HCT116 (cell line): ENCODE results near the gene ZNF581. TPM values are rescaled to one million over a fixed set of nuclear protein-coding genes. Genes with fewer than 3 reads are reported as not detected.

Experiments
- ATAC-seq: fragments of 200-7000 bp; cut with Tn5 transposase; 2 replicates; pipeline ENCODE4 v1.9.1; 2020; ENCODE audit warnings: mild to moderate bottlenecking, moderate library complexity
- Bru-seq: library from RNA; stranded (reverse); fragments of 400-500 nt; gene quantifications from one replicate; lab custom pipeline; 2021; lab: Mats Ljungman, UMichigan
- BruChase-seq, 2 experiments: library from RNA; stranded (reverse); fragments of 400-500 nt; gene quantifications; one replicate each; lab custom pipeline; 2021; lab: Mats Ljungman, UMichigan
- BruUV-seq: library from RNA; stranded (reverse); fragments of 400-500 nt; replicated peaks from 2 replicates; lab custom pipeline; 2021; lab: Mats Ljungman, UMichigan
- CTCF ChIA-PET: fragments of 300-600 bp; sonication (Branson Sonifier 250); formaldehyde crosslinking; loops from one replicate; lab custom pipeline; 2021; ENCODE audit warnings: antibody characterized with exemption; lab: Charles Lee
- POLR2A ChIA-PET: fragments of 300-600, 350-600 bp; sonication (Branson Sonifier 250); formaldehyde crosslinking; loops from one replicate; lab custom pipeline; 2021; ENCODE audit warnings: antibody characterized with exemption; lab: Charles Lee
- RAD21 ChIA-PET, 2 experiments: fragments of 300-600 bp; sonication (Branson Sonifier 250); formaldehyde crosslinking; loops; one replicate each; lab custom pipeline; 2023; ENCODE audit warnings: low total read pairs in 2 of 2; ENCODE audit not compliant: uncharacterized antibody in 2 of 2, unreplicated experiment in 2 of 2, low non-redundant PET in 1 of 2; lab: Charles Lee
- DNase-seq: peaks from one replicate; pipeline ENCODE4 v3.0.0-alpha.2; 2010; ENCODE audit warnings: low read depth, low spot score
- H2AFZ ChIP-seq: fragments of 200-600 bp; shearing (Covaris generic), sonication (generic); 2 replicates; pipeline ENCODE4 v1.6.1; 2017; ENCODE audit warnings: low read depth, mixed run types, mixed read lengths, antibody characterized with exemption, low read length; ENCODE audit not compliant: poor library complexity, severe bottlenecking
- H3K27ac ChIP-seq: 2 replicates; pipeline ENCODE4 v1.5.1; 2012; ENCODE audit warnings: low read depth, low read length
- H3K27me3 ChIP-seq: fragments of 200-600 bp; sonication (generic); 2 replicates; pipeline ENCODE4 v1.6.1; 2016; ENCODE audit warnings: mixed run types, low read length, mixed read lengths; ENCODE audit not compliant: insufficient read depth
- H3K36me3 ChIP-seq, 2 experiments: fragments of 200-500 bp in 1 of 2; fragments of 200-600 bp in 1 of 2; sonication (Bioruptor generic) in 1 of 2; sonication (generic) in 1 of 2; 2 replicates each; pipeline versions ENCODE4 v1.5.1 to v1.6.1; 2014 to 2016; ENCODE audit warnings: low read length in 2 of 2, inconsistent platforms in 1 of 2, mixed read lengths in 1 of 2, mixed run types in 1 of 2; ENCODE audit not compliant: insufficient read depth in 2 of 2, control insufficient read depth in 1 of 2
- H3K4me1 ChIP-seq, 2 experiments: fragments of 200-600 bp in 1 of 2; sonication (generic) in 1 of 2; 2 replicates each; pipeline versions ENCODE4 v1.5.1 to v1.6.1; 2012 to 2017; ENCODE audit warnings: low read length in 2 of 2, inconsistent platforms in 1 of 2, mild to moderate bottlenecking in 1 of 2, mixed read lengths in 1 of 2, mixed run types in 1 of 2, moderate library complexity in 1 of 2; ENCODE audit not compliant: insufficient read depth in 2 of 2, control insufficient read depth in 1 of 2
- H3K4me2 ChIP-seq: fragments of 200-600 bp; sonication (generic); 2 replicates; pipeline ENCODE4 v1.6.1; 2017; ENCODE audit warnings: mixed run types, low read length, mixed read lengths
- H3K4me3 ChIP-seq, 2 experiments: fragments of 200-600 bp in 1 of 2; sonication (generic) in 1 of 2; replicated peaks in 1 of 2; 2 replicates each; pipeline ENCODE4 v1.5.1; 2011 to 2016; ENCODE audit warnings: low read length in 2 of 2, control low read depth in 1 of 2, low read depth in 1 of 2, mild to moderate bottlenecking in 1 of 2, mixed read lengths in 1 of 2, mixed run types in 1 of 2
- H3K79me2 ChIP-seq: fragments of 200-600 bp; sonication (generic); 2 replicates; pipeline ENCODE4 v1.6.1; 2017; ENCODE audit warnings: mild to moderate bottlenecking, mixed run types, low read length, moderate library complexity, mixed read lengths; ENCODE audit not compliant: insufficient read depth
- H3K9ac ChIP-seq: fragments of 200-600 bp; sonication (generic); 2 replicates; pipeline ENCODE4 v1.6.1; 2016; ENCODE audit warnings: low read length, mixed read lengths
- H3K9me2 ChIP-seq: fragments of 200-600 bp; sonication (generic), shearing (Covaris generic); 2 replicates; pipeline ENCODE4 v1.6.1; 2017; ENCODE audit warnings: mixed run types, mild to moderate bottlenecking, moderate library complexity; ENCODE audit not compliant: insufficient read depth
- H3K9me3 ChIP-seq, 2 experiments: fragments of 200-500 bp in 1 of 2; fragments of 200-600 bp in 1 of 2; sonication (Bioruptor generic) in 1 of 2; sonication (generic) in 1 of 2; 2 replicates each; pipeline ENCODE4 v1.6.1; 2014 to 2017; ENCODE audit warnings: low read length in 2 of 2, mixed read lengths in 2 of 2, inconsistent platforms in 1 of 2, low read depth in 1 of 2, mild to moderate bottlenecking in 1 of 2, mixed run types in 1 of 2, moderate library complexity in 1 of 2; ENCODE audit not compliant: control insufficient read depth in 1 of 2, insufficient read depth in 1 of 2
- H4K20me1 ChIP-seq: fragments of 200-600 bp; sonication (generic), shearing (Covaris generic); 2 replicates; pipeline ENCODE4 v1.6.1; 2017; ENCODE audit warnings: mixed run types, mild to moderate bottlenecking, moderate library complexity; ENCODE audit not compliant: insufficient read depth
- ATF3 ChIP-seq: IDR thresholded peaks from 2 replicates; pipeline ENCODE4 v1.6.1; 2012
- CEBPB ChIP-seq: IDR thresholded peaks from 2 replicates; pipeline ENCODE4 v1.6.1; 2012; ENCODE audit warnings: low read depth
- CTCF ChIP-seq, 3 experiments: fragments of 200-600 bp in 1 of 3; sonication (generic) in 1 of 3; IDR thresholded peaks in 2 of 3; conservative IDR thresholded peaks in 1 of 3; 2 replicates each; pipeline ENCODE4 v1.5.1; 2012 to 2017; ENCODE audit warnings: low read depth in 2 of 3, low read length in 2 of 3, antibody characterized with exemption in 1 of 3, borderline replicate concordance in 1 of 3, control low read depth in 1 of 3, mild to moderate bottlenecking in 1 of 3, mixed read lengths in 1 of 3, mixed run types in 1 of 3, moderate library complexity in 1 of 3; ENCODE audit not compliant: insufficient read depth in 1 of 3
- ELF1 ChIP-seq: IDR thresholded peaks from 2 replicates; pipeline ENCODE4 v1.6.1; 2012; ENCODE audit warnings: low read depth, borderline replicate concordance
- EZH2 ChIP-seq: fragments of 200-600 bp; sonication (generic); IDR thresholded peaks from 2 replicates; pipeline ENCODE4 v1.6.1; 2017; ENCODE audit warnings: antibody characterized with exemption, mixed run types
- EZH2phosphoT487 ChIP-seq: fragments of 200-600 bp; IDR thresholded peaks from 2 replicates; pipeline ENCODE4 v1.6.1; 2018; ENCODE audit warnings: antibody characterized with exemption, borderline replicate concordance
- FOSL1 ChIP-seq: IDR thresholded peaks from 2 replicates; pipeline ENCODE4 v1.6.1; 2012; ENCODE audit warnings: low read depth
- JUND ChIP-seq: IDR thresholded peaks from 2 replicates; pipeline ENCODE4 v1.6.1; 2012
- POLR2A ChIP-seq: IDR thresholded peaks from 2 replicates; pipeline ENCODE4 v1.7.0; 2011; ENCODE audit warnings: borderline replicate concordance; ENCODE audit not compliant: insufficient read depth, insufficient read length; ENCODE audit errors: extremely low read depth
- RAD21 ChIP-seq: IDR thresholded peaks from 2 replicates; pipeline ENCODE4 v1.6.1; 2012; ENCODE audit warnings: low read depth, mild to moderate bottlenecking
- SIN3A ChIP-seq: IDR thresholded peaks from 2 replicates; pipeline ENCODE4 v1.6.1; 2012; ENCODE audit warnings: low read depth
- SP1 ChIP-seq: IDR thresholded peaks from 2 replicates; pipeline ENCODE4 v1.6.1; 2012; ENCODE audit warnings: low read depth
- TCF7L2 ChIP-seq: IDR thresholded peaks from 2 replicates; pipeline ENCODE4 v1.7.0; 2011; ENCODE audit warnings: borderline replicate concordance, inconsistent platforms; ENCODE audit not compliant: insufficient read depth, insufficient read length; ENCODE audit errors: extremely low read depth
- YY1 ChIP-seq: IDR thresholded peaks from 2 replicates; pipeline ENCODE4 v1.6.1; 2011; ENCODE audit warnings: low read length, low read depth, moderate library complexity, mild to moderate bottlenecking; ENCODE audit not compliant: insufficient replicate concordance; ENCODE audit errors: extremely low read depth
- ZBTB33 ChIP-seq: IDR thresholded peaks from 2 replicates; pipeline ENCODE4 v1.6.1; 2011; ENCODE audit warnings: mild to moderate bottlenecking, low read length, moderate library complexity; ENCODE audit not compliant: insufficient replicate concordance; ENCODE audit errors: extremely low read depth
- ZFX ChIP-seq: fragments of 450-650 bp; IDR thresholded peaks from 2 replicates; pipeline ENCODE4 v1.6.1; 2017
- ZNF274 ChIP-seq: fragments of 200-500 bp; sonication (Bioruptor generic); IDR thresholded peaks from 2 replicates; pipeline ENCODE4 v1.6.1; 2014; ENCODE audit warnings: mild to moderate bottlenecking, low read depth, low read length, inconsistent platforms
- intact Hi-C: fragments of 100-400 bp; cut with micrococcal nuclease; formaldehyde crosslinking; loops from 2 replicates; pipeline ENCODE4 v1.10.0; 2022
- long read RNA-seq: library from polyadenylated mRNA; unstranded; transcript quantifications from one replicate; pipeline ENCODE4 v2.0.0, GENCODE V29; 2021; ENCODE audit not compliant: unreplicated experiment
- polyA plus RNA-seq: library from polyadenylated mRNA; unstranded; fragments of >200 nt; gene quantifications from 2 replicates; pipeline ENCODE4 v1.2.1, GENCODE V29; 2012; ENCODE audit warnings: missing spikeins
- total RNA-seq: library from RNA; stranded (reverse); gene quantifications from one replicate; pipeline ENCODE4 v1.2.1, GENCODE V29; 2021; ENCODE audit not compliant: unreplicated experiment

ZNF581 gene
- total RNA-seq, result 44.4 TPM
- 47.8 and 48.2 TPM in 2 replicates for polyA plus RNA-seq
- Bru-seq, nascent RNA, result percentile 84 among the genes with signal in this experiment
- percentile 87 among the genes with signal in this experiment for BruChase-seq, experiment 1, labeled RNA remaining after a 6-hour chase
- BruChase-seq, experiment 2, labeled RNA remaining after a 2-hour chase, result percentile 87 among the genes with signal in this experiment
- long read RNA-seq, transcript ZNF581-201 (2 exons, 1,298 nt), result major isoform, 17 of 30 reads
- long read RNA-seq, partial matches to known transcripts, result 10 of 30 reads
- long read RNA-seq, other reads (novel, unspliced or antisense), result 1 of 30 reads

GRCh38 chr19:55643003-55643886 lies at the start of gene ZNF581:
ZNF581 (plus strand) TSS chr19:55643649; CDS start chr19:55644572, 923 bp downstream.
- H3K4me1 ChIP-seq, result peaks cover 16 to 51% of the 10 kb centered on the region in 2 experiments; a peak in 3 of 4 replicates
- H3K9me2 ChIP-seq, result no peaks in the 10 kb centered on the region
- H3K27ac ChIP-seq, result peak within 1 kb of the TSS; percentile 96
- H3K79me2 ChIP-seq, result peaks cover 57% of the 10 kb centered on the region
- H3K4me3 ChIP-seq, result peak within 1 kb of the TSS; percentile 94 to 97
- DNase-seq (no peak), ATAC-seq (peak; percentile 68)
- H3K36me3 ChIP-seq, result peaks cover 10 to 12% of the 10 kb centered on the region in 2 experiments; a peak in 3 of 4 replicates
- ChIA-PET RAD21 (interaction anchor here (0.6 kb wide), 3 partner anchors 9 to 497 kb away, joined by 4 to 10 read pairs (median 4); no protein-coding TSS in a partner anchor), CTCF (interaction anchor here (0.8 to 2.8 kb wide), 2 partner anchors 10 to 11 kb away, joined by 4 to 12 read pairs; partner anchors contain the start of gene U2AF2), POLR2A (interaction anchor here (1.0 to 1.9 kb wide), 5 partner anchors 8 to 44 kb away, joined by 3 to 15 read pairs (median 5); partner anchors contain the start of genes FIZ1, U2AF2 and ZNF784)
- no peaks in the 10 kb centered on the region for H3K9me3 ChIP-seq
- intact Hi-C loops, result no loop called here
- H3K9ac ChIP-seq, result peak within 1 kb of the TSS; percentile 99
- H2AFZ ChIP-seq, result no peak within 1 kb of the TSS
- no peaks in the 10 kb centered on the region for H4K20me1 ChIP-seq
- no TSS peak for BruUV-seq
- peak within 1 kb of the TSS; percentile 75 for H3K4me2 ChIP-seq
- no peaks in the 10 kb centered on the region for H3K27me3 ChIP-seq
- no peak for TF ChIP-seq EZH2phosphoT487
- no peak for TF ChIP-seq ZNF274
- no peak; the same call in 1 of the 2 replicates for TF ChIP-seq ZFX
- peak; percentile 69 for TF ChIP-seq SP1
- no peak for TF ChIP-seq TCF7L2
- TF ChIP-seq RAD21, result no peak
- TF ChIP-seq ZBTB33, result no peak
- TF ChIP-seq POLR2A, result peak; percentile 91
- TF ChIP-seq JUND, result no peak
- no peak for TF ChIP-seq CEBPB
- no peak for TF ChIP-seq FOSL1
- no peak for TF ChIP-seq CTCF (IDR thresholded peaks at IDR 0.05 in 2 of 3, conservative IDR thresholded peaks at IDR 0.05 in 1 of 3; ENCODE audit: borderline replicate concordance in 1 of 3, insufficient read depth in 1 of 3, low read depth in 2 of 3, low read length in 2 of 3)
- TF ChIP-seq ATF3, result no peak
- peak; percentile 37; the same call in 1 of the 2 replicates for TF ChIP-seq SIN3A
- TF ChIP-seq YY1, result peak; percentile 68
- TF ChIP-seq EZH2, result no peak
- TF ChIP-seq ELF1, result no peak; the same call in 1 of the 2 replicates
